EH (cell line): ENCODE results near the gene GCM1.
A peak's percentile ranks its signal among the peaks of the same experiment; 100 is the strongest.
"Not testable (repeated sequence)": the region's sequence is repeated elsewhere in the genome, so short reads cannot be mapped to it uniquely, and the experiment has no call there.

Experiments used
- DNase-seq: peaks from one replicate; pipeline ENCODE4 v3.0.0-alpha.2; 2015; ENCODE audit warnings: low read depth

GCM1 gene, protein sequence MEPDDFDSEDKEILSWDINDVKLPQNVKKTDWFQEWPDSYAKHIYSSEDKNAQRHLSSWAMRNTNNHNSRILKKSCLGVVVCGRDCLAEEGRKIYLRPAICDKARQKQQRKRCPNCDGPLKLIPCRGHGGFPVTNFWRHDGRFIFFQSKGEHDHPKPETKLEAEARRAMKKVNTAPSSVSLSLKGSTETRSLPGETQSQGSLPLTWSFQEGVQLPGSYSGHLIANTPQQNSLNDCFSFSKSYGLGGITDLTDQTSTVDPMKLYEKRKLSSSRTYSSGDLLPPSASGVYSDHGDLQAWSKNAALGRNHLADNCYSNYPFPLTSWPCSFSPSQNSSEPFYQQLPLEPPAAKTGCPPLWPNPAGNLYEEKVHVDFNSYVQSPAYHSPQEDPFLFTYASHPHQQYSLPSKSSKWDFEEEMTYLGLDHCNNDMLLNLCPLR

DNA sequence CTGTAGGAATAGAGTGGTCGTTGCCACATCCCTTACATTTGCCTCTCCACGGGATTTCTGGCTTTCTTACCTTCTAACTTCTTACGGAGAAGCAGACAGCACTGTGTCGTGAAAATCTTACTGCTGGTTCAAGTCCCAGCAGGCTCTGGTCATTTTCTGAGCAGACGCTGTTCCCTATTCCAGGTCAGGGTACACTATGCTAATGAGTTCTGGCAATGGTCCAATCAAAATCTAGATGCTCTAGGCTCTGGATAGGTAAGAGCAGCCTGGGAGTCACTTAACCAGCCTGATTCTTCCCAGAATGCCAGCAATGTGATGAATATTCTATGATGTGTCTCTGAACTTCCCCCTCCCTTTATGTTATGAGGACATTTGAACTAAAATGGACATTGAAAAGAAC is at the start of gene GCM1:
Gene GCM1, minus strand, starts transcription at position 158 of the 400 bp plus-strand sequence. CDS start 3,209 bp downstream, outside the sequence.
- DNase-seq = no peak

GRCh38 chr6:53197553-53197952 is 48.9 kb upstream of the GCM1 start:
- no peak for DNase-seq

GRCh38 chr6:53195048-53195447 is 46.4 kb upstream of the GCM1 start:
- no peak for DNase-seq

DNA sequence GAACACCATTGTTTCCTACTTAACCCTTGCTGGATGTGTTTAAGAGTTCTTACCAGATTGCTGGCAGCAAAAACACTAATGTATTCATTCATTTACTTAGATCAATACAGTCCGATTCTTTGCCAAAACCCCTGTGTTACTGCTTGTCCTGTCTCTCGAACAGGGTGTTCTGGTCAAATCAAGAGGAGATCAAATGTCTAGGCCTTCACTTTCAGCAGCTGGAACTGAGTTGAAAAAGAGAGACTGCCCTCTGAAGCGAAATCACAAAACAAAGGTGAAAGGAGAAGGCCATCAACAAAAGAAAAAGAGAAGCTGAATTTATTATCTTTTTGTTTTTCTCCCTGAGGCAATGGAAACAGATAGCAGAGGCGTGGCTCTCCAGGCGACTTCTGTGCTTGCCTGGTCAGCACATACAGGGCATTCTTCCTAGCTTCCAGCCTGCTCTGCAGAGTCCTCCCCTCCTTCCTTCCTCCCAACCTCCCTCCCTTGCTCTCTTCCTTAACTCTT is 44.1 kb upstream of the GCM1 start:
- peak; percentile 30 for DNase-seq

- DNase-seq = peak; percentile 43
Observed at GRCh38 chr6:53189554-53189953, 40.9 kb upstream of the GCM1 start.

GRCh38 chr6:53188833-53189232 is 40.2 kb upstream of the GCM1 start:
- DNase-seq = no peak

DNA sequence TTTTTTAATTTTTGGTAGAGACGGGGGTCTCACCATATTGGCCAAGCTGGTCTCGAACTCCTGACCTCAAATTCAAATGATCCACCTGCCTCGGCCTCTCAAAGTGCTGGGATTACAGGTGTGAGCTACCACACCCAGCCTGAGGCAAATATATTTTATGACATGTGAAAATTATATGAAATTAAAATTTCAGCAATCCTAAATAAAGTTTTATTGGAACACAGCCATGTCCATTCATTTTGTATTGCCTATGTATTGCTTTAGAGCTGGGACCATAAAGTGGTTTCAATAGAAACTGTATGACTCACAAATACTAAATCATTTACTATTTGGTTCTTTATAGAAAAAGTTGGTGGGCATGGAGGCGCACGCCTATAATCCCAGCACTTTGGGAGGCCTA is 32.0 kb upstream of the GCM1 start:
- DNase-seq = no peak

- peak; percentile 10 for DNase-seq
Observed at GRCh38 chr6:53179961-53180651, 31.5 kb upstream of the GCM1 start.

GRCh38 chr6:53178837-53179432 is 30.3 kb upstream of the GCM1 start:
- DNase-seq = peak; percentile 55

DNA sequence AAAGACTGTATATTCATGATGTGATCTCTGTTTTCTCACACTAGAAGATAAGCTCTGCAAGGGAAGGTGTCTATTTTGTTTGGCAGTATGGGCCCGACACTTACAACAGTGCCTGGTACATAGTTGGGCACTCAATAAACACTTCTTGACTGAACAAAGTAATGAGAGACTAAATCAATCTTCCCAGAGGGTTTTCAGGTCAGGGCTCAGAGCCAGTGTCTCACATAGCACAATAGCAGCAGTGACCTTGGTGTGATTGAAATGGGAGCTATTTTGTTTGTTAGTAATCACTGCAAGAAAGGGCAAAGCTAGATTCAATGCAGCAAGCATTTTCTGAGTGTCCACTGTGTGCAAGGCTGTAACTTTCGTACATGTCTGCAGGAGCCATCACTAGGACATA is 26.4 kb upstream of the GCM1 start:
- no peak for DNase-seq

DNA sequence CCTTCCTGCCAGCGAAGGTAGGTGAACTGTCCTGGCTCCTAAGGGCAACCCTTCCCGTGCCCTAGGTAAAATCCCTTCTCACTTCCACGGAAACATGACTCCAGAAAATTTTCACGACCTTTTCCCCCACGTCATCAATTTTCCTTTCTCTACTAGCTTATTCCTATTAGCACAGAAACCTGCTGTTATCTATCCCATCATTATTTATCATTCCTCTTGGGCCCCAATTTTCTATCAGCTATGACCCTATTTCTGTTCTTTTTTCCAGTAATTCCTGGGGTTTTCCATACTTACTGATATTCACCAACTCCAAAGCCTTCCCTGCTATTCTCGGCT is 23.8 kb upstream of the GCM1 start:
- DNase-seq = no peak

GRCh38 chr6:53171605-53172467 is 23.2 kb upstream of the GCM1 start:
- peak; percentile 78 for DNase-seq

DNA sequence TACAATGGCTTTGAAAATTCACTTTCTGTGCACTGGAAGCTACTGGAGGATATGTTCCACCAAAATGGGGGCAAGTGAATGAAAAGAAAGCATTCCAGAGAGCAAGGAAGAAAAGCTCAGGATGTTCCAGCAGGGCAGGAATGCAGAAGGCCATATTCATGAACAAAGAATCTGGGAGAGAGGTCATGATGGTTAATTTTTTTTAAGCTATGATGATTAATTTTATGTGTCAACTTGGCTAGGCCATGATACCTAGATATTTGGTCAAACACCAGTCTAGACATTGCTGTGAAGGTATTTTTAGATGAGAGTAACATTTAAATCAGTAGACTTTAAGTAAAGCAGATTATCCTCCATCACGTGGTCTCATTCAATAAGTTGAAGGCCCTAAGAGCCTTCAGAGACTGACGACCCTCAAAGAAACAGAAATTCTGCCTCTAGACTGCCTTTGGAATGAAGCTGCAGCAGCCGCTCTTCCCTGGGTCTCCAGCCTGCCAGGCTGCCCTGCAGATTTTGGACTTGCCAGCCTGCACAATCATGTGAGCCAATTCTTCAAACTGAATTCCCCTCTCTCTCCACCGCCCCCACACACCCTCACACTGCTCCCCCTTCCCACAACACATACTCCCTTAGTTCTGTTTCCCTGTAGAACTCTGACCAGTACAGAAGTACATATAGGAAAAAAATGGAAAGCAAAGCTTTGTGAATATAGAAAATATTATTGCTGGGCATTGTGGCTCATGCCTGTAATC is 20.1 kb upstream of the GCM1 start:
- peak; percentile 88 for DNase-seq

DNA sequence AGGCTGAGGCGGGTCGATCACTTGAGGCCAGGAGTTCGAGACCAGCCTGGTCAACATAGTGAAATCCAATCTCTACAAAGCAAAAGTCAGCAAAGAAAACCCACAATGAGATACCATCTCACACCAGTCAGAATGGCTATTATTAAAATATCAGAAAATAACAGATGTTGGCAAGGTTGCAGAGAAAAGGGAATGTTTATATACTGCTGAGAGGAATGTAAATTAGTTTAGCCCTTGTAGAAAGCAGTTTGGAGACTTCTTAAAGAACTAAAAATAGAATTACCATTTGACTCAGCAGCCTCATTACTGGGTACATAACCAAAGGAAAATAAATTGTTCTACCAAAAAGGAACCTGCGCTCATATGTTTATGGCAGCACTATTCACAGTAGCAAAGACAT is 16.7 kb upstream of the GCM1 start:
- DNase-seq = peak; percentile 90

GRCh38 chr6:53162606-53163005 is 14.0 kb upstream of the GCM1 start:
- no peak for DNase-seq

GRCh38 chr6:53161481-53162009 is 12.9 kb upstream of the GCM1 start:
- peak; percentile 70 for DNase-seq

DNA sequence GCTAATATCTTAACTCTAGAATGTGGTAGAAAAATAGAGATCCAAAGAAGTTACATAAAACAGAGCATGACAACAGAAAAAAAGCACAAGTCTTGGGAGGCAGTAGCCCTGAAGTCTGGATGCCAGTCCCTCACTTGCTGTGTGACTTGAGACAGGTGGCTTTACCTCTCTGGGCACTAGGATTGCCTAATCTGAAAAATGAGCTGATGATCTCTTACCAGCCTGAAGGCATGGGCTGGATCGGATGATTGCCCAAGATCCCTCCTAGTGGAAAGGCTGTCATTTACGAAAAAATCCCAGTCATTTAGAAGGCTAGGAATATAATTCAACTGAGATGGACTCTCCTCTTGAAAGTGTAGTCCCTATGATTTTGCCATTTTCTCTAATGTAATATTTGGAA is 10.9 kb upstream of the GCM1 start:
- peak; percentile 40 for DNase-seq

- not testable (repeated sequence) for DNase-seq
Observed at GRCh38 chr6:53158076-53158475, 9.4 kb upstream of the GCM1 start.

DNA sequence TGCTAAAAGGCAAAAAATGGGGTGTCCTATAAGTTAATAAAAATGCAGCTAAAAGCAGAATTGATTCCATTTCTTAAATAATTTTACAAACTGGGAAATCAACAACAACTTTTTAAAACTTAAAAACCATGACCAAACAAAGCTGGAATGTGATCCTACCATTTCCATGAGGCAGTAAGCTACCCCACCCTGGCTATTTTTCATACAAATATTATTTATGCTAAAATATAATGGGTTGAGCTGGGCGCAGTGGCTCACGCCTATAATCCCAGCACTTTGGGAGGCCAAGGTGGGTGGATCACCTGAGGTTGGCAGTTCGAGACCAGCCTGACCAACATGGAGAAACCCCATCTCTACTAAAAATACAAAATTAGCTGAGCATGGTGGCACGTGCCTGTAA is 6.6 kb upstream of the GCM1 start:
- not testable (repeated sequence) for DNase-seq

GRCh38 chr6:53154794-53155193 is 6.2 kb upstream of the GCM1 start:
- DNase-seq = no peak

- no peak for DNase-seq
Observed at GRCh38 chr6:53154071-53154470, 5.4 kb upstream of the GCM1 start.
